Neural progenitor cell (in vitro differentiated cells): ENCODE results near the gene CEP170.

Source experiments
- EZH2 ChIP-seq: fragments of 200-600 bp; sonication (generic); IDR thresholded peaks from 2 replicates; pipeline ENCODE4 v1.6.1; 2017; ENCODE audit warnings: antibody characterized with exemption, mild to moderate bottlenecking, moderate library complexity
- TF ChIP-seq, protein P1 (sequence below): fragments of 200-600 bp; sonication (generic); IDR thresholded peaks from 2 replicates; pipeline ENCODE4 v1.5.1; 2017; ENCODE audit warnings: antibody characterized with exemption, mild to moderate bottlenecking

DNA sequence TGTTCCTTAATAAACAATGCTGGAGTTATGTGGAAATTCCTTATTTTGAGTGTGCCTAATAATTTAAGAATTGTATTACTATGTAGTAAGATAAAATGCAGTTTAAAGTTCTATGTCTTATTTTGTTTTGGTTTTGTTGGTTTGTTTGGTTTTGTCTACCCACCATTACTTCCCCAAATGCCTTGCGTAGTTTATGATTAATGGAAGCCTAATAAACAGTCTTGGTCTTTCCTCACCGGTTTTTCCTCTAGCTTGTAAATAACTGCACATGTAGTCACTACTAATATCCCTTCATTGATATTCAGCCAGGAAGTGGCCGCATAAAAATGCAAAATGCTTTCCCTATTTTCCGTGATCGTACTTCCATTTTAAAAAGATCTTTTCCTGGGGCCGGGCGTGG lies 3.6 kb upstream of the CEP170 start:
- TF ChIP-seq, protein P1, sequence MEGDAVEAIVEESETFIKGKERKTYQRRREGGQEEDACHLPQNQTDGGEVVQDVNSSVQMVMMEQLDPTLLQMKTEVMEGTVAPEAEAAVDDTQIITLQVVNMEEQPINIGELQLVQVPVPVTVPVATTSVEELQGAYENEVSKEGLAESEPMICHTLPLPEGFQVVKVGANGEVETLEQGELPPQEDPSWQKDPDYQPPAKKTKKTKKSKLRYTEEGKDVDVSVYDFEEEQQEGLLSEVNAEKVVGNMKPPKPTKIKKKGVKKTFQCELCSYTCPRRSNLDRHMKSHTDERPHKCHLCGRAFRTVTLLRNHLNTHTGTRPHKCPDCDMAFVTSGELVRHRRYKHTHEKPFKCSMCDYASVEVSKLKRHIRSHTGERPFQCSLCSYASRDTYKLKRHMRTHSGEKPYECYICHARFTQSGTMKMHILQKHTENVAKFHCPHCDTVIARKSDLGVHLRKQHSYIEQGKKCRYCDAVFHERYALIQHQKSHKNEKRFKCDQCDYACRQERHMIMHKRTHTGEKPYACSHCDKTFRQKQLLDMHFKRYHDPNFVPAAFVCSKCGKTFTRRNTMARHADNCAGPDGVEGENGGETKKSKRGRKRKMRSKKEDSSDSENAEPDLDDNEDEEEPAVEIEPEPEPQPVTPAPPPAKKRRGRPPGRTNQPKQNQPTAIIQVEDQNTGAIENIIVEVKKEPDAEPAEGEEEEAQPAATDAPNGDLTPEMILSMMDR = no peak
- no peak for TF ChIP-seq EZH2
